ENCODE data around the gene ANKRD24. TPM values are rescaled to one million over a fixed set of nuclear protein-coding genes. Genes with fewer than 3 reads are reported as not detected.

The ANKRD24 gene
- total and polyA plus RNA-seq, 2 experiments from 2014 or later, result 3.7 to 18.0 TPM

DNA sequence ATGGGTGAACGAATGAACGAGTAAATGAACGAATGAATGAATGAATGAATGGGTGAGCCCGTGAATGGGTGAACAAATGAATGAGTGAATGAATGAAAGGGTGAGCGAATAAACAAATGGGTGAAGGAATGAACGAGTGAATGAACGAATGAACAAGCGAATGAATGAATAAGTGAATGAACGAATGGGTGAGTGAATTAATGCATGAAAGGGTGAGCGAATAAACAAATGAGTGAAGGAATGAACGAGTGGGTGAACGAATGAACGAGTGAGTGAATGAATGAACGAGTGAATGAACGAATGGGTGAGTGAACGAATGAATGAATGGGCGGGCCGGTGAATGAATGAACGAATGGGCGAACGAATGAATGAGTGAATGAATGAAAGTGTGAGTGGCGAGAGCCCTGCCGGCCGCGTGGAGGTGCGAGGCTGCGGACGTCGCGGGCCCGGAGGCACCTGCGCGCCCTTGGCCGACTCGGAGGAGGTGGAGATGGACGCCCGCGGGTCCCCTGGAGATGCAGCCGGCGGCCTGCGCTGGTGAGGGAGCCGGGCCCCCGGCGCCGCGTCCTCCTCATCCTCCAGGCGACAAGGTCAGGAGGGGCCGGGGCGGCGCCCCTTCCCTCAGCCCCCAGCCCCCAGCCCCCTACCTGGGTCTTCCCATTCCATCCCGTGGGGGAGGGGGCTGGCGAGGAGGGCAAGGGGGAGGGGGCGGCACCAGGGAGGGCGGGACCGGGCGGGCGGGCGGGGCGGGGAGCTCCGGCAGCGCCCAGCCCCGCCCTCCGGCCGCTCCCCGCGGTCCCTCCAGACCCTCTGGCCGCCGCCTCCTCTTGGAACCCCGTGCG is 15.4 kb downstream of the ANKRD24 start (continued):
- TF ChIP-seq, protein P1, sequence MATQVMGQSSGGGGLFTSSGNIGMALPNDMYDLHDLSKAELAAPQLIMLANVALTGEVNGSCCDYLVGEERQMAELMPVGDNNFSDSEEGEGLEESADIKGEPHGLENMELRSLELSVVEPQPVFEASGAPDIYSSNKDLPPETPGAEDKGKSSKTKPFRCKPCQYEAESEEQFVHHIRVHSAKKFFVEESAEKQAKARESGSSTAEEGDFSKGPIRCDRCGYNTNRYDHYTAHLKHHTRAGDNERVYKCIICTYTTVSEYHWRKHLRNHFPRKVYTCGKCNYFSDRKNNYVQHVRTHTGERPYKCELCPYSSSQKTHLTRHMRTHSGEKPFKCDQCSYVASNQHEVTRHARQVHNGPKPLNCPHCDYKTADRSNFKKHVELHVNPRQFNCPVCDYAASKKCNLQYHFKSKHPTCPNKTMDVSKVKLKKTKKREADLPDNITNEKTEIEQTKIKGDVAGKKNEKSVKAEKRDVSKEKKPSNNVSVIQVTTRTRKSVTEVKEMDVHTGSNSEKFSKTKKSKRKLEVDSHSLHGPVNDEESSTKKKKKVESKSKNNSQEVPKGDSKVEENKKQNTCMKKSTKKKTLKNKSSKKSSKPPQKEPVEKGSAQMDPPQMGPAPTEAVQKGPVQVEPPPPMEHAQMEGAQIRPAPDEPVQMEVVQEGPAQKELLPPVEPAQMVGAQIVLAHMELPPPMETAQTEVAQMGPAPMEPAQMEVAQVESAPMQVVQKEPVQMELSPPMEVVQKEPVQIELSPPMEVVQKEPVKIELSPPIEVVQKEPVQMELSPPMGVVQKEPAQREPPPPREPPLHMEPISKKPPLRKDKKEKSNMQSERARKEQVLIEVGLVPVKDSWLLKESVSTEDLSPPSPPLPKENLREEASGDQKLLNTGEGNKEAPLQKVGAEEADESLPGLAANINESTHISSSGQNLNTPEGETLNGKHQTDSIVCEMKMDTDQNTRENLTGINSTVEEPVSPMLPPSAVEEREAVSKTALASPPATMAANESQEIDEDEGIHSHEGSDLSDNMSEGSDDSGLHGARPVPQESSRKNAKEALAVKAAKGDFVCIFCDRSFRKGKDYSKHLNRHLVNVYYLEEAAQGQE (IDR thresholded peaks at IDR 0.05; ENCODE audit: unreplicated experiment), result no peak
- TF ChIP-seq POLR2AphosphoS5 (IDR thresholded peaks at IDR 0.05; ENCODE audit: low read depth), result no peak
- no peak for TF ChIP-seq STAT1 (IDR thresholded peaks at IDR 0.05; ENCODE audit: unreplicated experiment)

DNA sequence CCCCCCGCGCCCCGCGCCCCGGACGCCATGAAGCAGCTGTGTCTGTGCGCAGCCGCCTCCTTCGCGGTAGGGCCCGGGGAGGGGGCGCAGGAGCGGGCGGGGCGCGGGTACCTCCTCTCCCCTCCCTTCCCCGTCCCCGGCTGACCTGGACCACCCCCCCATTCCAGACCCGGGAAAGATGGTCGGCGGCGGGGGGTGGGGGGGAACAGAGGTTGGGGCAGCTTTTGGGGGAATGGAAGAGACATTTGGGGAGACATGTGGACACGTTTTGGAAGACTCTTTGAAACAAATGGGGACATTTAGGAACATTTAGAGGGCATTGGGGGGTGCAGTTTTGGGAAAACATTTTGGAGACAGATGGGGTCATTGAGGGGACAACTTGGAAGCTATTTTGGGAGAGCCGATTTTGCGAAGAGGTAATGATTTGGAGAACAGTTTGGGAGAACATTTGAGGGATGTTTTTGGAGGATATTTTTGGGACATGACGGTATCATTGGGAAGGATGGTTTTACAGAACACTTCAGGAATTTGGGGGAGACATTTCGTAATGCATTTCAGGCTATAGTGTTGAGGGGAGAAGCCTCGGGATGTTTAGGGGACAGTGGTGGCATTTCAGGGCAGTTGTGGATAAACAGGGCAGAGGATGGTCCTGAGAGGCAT is 16.1 kb downstream of the ANKRD24 start:
- peak overlapping the region; percentile 63; the same call in 1 of the 2 replicates for H2AFZ ChIP-seq
- DNase-seq (ENCODE audit: low spot score), result peak; percentile 26
- H3K27ac ChIP-seq (ENCODE audit: low read depth), result no peak overlapping the region
- H3K9me2 ChIP-seq (ENCODE audit: insufficient read depth), result peaks cover 5% of the 10 kb centered on the region
- no peaks in the 10 kb centered on the region for H3K79me2 ChIP-seq (replicated peaks; ENCODE audit: insufficient read depth)
- H3F3A ChIP-seq (replicated peaks; ENCODE audit: low read depth), result peaks cover 14% of the 10 kb centered on the region
- H3K9me3 Mint-ChIP-seq, result peaks cover 11% of the 10 kb centered on the region
- no peaks in the 10 kb centered on the region for H3K36me3 ChIP-seq (ENCODE audit: insufficient read depth)
- no peak for TF ChIP-seq EZH2phosphoT487 (IDR thresholded peaks at IDR 0.05; ENCODE audit: unreplicated experiment)
- TF ChIP-seq POLR2AphosphoS5 (IDR thresholded peaks at IDR 0.05; ENCODE audit: low read depth), result peak; percentile 54; the same call in 1 of the 2 replicates
- peak overlapping the region; percentile 88 for H3K4me2 ChIP-seq
- no peak for ATAC-seq
- H3K27me3 ChIP-seq (ENCODE audit: insufficient read depth), result peaks cover 6% of the 10 kb centered on the region; the same call in 1 of the 2 replicates
- H3K4me3 ChIP-seq, result peak overlapping the region; percentile 81
- H3K27me3 Mint-ChIP-seq (ENCODE audit: insufficient read depth, low read depth, poor library complexity), result peaks cover 21% of the 10 kb centered on the region
- H4K20me1 ChIP-seq (replicated peaks; ENCODE audit: insufficient read depth), result no peaks in the 10 kb centered on the region
- peak overlapping the region; percentile 70 for H3K4me3 Mint-ChIP-seq
- no peak overlapping the region for H3K27ac Mint-ChIP-seq
- H3K36me3 Mint-ChIP-seq (ENCODE audit: low read depth), result peaks cover 8% of the 10 kb centered on the region; the same call in 1 of the 3 replicates
- peaks cover 3% of the 10 kb centered on the region; the same call in 1 of the 2 replicates for H3K4me1 ChIP-seq (ENCODE audit: insufficient read depth)
- peaks cover 21% of the 10 kb centered on the region for H3K4me1 Mint-ChIP-seq

DNA sequence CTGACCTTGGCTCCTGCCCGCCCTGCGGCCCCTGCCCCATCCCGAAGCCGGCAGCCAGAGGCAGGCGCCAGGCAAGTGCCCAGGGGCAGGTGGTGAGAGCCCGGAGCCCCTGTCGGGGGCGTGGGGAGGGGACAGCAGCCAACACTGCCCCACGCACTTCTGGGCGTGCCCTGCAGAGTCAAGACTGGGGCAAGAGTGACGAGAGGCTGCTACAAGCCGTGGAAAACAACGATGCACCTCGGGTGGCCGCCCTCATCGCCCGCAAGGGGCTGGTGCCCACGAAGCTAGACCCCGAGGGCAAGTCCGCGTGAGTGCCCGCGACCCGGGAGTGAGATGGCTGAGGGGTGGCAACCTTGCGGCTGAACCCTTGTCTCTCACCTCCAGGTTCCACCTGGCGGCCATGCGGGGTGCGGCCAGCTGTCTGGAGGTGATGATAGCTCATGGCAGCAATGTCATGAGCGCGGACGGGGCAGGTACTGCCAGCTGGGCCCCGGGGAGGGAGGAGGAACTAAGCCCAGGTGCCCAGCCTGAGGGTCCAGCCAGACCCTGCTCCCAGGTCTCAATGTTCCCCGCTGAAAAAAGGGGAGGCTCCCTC is 17.3 kb downstream of the ANKRD24 start:
- H3K9me2 ChIP-seq (ENCODE audit: insufficient read depth), result peaks cover 5% of the 10 kb centered on the region
- H3K4me3 ChIP-seq, result no peak overlapping the region
- no peak overlapping the region for H3K4me2 ChIP-seq
- Mint-ChIP-seq H3K4me3 (no peak overlapping the region), H3K27ac (no peak overlapping the region), H3K9me3 (peaks cover 11% of the 10 kb centered on the region), H3K4me1 (peaks cover 14% of the 10 kb centered on the region), H3K36me3 (ENCODE audit: low read depth) (peaks cover 8% of the 10 kb centered on the region; the same call in 1 of the 3 replicates), H3K27me3 (ENCODE audit: insufficient read depth, low read depth, poor library complexity) (peaks cover 21% of the 10 kb centered on the region)
- H3K4me1 ChIP-seq (ENCODE audit: insufficient read depth), result peaks cover 3% of the 10 kb centered on the region; the same call in 1 of the 2 replicates
- no peak for TF ChIP-seq CREB1 (CRISPR knock-in tag; IDR thresholded peaks at IDR 0.05; ENCODE audit: low read depth)
- TF ChIP-seq, protein P2, sequence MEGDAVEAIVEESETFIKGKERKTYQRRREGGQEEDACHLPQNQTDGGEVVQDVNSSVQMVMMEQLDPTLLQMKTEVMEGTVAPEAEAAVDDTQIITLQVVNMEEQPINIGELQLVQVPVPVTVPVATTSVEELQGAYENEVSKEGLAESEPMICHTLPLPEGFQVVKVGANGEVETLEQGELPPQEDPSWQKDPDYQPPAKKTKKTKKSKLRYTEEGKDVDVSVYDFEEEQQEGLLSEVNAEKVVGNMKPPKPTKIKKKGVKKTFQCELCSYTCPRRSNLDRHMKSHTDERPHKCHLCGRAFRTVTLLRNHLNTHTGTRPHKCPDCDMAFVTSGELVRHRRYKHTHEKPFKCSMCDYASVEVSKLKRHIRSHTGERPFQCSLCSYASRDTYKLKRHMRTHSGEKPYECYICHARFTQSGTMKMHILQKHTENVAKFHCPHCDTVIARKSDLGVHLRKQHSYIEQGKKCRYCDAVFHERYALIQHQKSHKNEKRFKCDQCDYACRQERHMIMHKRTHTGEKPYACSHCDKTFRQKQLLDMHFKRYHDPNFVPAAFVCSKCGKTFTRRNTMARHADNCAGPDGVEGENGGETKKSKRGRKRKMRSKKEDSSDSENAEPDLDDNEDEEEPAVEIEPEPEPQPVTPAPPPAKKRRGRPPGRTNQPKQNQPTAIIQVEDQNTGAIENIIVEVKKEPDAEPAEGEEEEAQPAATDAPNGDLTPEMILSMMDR (conservative IDR thresholded peaks at IDR 0.05; ENCODE audit: low read depth in 2 of 2), result peak; percentile 36 to 60
- TF ChIP-seq, protein P1 (IDR thresholded peaks at IDR 0.05; ENCODE audit: unreplicated experiment), result no peak
- H3K27ac ChIP-seq (ENCODE audit: low read depth), result no peak overlapping the region
- no peaks in the 10 kb centered on the region for H4K20me1 ChIP-seq (replicated peaks; ENCODE audit: insufficient read depth)
- DNase-seq (ENCODE audit: low spot score), result peak; percentile 70
- peaks cover 6% of the 10 kb centered on the region; the same call in 1 of the 2 replicates for H3K27me3 ChIP-seq (ENCODE audit: insufficient read depth)
- H2AFZ ChIP-seq, result no peak overlapping the region
- ATAC-seq, result peak; percentile 30
- H3K79me2 ChIP-seq (replicated peaks; ENCODE audit: insufficient read depth), result no peaks in the 10 kb centered on the region
- H3F3A ChIP-seq (replicated peaks; ENCODE audit: low read depth), result peaks cover 14% of the 10 kb centered on the region
- no peaks in the 10 kb centered on the region for H3K36me3 ChIP-seq (ENCODE audit: insufficient read depth)
